Stimulated activated CD8-positive, alpha-beta memory T cell treated with anti-CD3 and anti-CD28 coated beads, Interleukin-12 subunit alpha, Interleukin-12 subunit beta, amount 100 ng/mL, for 24 hours (primary cell): Measurements from ENCODE around the gene CHCHD3.

Experiments
- DNase-seq: peaks from one replicate; pipeline ENCODE4 v3.0.0-alpha.2; 2020; ENCODE audit errors: extremely low read depth

Gene CHCHD3

DNA sequence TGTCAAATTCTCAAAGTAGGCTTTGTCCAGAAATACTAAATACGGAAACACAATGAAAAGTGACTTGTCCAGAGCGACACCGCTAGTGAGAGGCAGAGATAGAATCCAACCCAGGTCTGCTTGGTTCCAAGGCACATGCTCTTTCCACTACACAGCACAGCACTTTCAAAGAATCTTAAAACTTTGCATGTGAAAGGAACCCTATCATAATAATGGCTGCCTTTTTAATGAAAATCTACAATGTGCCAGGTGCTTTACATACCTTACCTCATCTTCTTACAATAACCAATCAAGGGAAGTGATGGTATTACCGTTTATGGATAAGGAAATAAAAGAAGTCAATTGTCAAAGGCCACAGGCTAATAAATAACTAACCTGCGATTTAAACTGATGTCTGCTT is 2.6 kb downstream of the CHCHD3 start:
- no peak for DNase-seq

DNA sequence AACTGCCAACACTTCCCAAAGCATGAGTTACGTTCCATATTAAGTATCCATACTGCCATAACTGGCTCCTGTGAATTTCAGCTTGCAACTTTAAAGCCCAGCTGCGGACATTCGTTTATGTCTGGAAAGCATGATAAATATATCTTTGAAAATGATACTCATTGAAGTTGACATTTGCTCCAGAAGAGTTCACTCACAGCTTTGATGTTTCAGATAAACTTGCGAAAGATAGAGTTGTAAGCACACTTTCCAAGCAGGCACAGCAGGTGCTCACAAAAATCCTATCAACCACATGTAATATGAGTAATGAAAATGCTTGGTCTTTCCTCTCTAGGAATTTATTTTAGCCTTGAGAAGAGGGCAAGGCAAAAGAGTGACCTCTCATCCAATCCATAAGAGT is 4.5 kb downstream of the CHCHD3 start:
- no peak for DNase-seq

- no peak for DNase-seq
Observed at GRCh38 chr7:133076142-133076541, 5.7 kb downstream of the CHCHD3 start.

DNA sequence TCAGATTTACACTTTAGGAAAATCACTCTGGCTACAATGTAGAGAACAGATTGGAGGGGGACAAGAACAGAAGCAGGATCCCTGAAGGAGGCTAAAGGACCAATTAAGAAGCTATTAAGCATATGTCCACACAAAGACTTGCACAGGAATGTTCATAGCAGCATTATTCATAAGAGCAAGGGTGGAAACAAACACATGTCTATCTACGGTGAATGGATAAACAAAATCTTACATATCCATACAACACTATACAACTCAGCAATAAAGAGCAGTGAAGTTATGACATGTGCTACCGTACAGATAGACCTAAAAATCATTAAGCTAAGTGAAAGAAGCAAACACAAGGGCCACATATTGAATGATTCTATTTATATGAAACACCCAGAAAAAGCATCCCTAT is 10.4 kb downstream of the CHCHD3 start:
- no peak for DNase-seq

GRCh38 chr7:133070562-133070961 is 11.3 kb downstream of the CHCHD3 start:
- no peak for DNase-seq

GRCh38 chr7:133065301-133065700 is 16.6 kb downstream of the CHCHD3 start:
- no peak for DNase-seq

- no peak for DNase-seq
Observed at GRCh38 chr7:133064082-133064820, 17.6 kb downstream of the CHCHD3 start.

DNA sequence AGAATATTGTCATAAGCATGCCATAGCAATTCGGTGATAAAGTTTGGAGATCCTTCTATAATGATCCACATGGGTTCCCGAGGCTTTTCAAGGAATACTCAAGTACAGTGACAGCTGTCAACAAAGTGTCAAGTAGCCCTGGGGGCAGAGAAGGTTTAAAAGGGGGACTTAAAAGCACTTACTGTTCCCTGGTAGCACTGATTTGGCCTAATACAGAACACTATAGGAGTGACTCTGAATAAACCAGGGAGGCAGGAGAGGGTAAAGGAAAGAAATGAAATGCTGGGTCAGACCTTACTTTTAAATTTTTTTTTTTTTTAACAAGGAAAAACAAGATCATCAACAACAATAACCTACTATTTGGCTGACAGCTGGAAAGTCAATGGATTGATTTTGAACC is 20.1 kb downstream of the CHCHD3 start:
- DNase-seq, result no peak

GRCh38 chr7:133061357-133061756 is 20.5 kb downstream of the CHCHD3 start:
- no peak for DNase-seq

- no peak for DNase-seq
Observed at GRCh38 chr7:133060004-133060403, 21.9 kb downstream of the CHCHD3 start.

GRCh38 chr7:133059263-133059662 is 22.6 kb downstream of the CHCHD3 start:
- DNase-seq, result no peak

DNA sequence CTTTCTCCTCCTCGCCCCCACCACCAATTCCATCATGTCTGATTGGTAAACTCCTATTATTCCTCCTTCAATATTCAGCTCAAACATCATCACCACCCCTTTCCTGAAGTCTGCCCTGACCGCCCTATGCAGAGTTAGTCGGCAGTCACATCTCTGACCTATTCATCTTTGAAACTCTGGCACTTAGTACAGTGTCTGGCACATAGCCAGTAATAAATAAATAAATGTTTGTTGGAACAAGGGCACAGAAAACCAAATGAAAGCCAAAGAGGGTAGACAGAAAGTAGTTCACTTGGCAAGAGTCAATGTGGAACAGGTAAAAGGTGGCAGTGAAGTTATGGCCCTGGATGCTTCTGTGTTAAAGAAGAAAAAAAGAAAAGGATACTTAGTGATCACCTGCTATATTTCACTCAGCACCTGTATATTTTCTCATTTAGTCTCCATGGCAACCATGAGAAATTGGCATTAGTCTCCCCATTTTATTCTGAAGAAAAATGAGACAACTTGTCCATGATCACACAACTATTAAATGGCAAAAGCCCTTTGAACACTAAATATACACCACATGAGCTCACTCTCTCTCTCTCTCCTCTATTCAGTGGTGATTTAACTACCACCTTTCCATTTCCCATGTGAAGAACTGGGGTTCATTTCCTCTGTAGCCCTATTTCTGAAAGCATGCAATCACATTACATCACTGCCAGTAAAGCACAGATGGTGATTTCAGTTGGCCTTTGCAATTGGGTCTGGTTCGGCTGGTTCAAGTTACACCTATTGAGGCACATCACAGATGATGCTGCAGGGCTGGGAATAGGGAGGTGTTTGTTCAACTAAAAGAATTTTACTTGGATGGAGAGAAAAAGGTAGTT is 25.3 kb downstream of the CHCHD3 start:
- no peak for DNase-seq

- no peak for DNase-seq
Observed at GRCh38 chr7:133054162-133054840, 27.6 kb downstream of the CHCHD3 start.

DNA sequence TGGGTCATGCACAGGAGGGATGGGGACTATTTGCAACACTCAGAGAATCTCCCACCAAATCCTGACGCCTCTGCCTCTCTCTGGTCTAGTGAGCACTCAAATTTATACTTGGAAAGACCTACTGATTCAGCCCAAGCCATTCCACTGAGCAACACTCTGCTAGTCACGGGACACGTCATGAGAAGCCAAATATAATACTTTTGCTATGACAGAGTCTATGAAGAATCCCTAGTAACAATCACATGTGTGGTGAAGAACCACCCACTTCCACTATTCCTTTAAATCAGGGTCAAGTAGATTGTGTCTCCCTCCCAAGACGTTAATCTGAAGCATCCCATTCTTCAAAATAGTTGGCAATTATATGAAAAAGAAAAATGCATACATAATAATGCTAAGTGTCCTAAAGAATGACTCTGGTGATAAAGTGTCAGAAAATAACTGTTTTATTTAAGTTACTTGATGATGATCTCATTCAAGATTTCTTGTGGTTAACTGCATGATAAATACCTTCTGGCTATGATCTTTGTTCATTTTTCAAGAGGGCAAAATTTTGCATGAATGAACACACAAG is 28.5 kb downstream of the CHCHD3 start:
- no peak for DNase-seq

DNA sequence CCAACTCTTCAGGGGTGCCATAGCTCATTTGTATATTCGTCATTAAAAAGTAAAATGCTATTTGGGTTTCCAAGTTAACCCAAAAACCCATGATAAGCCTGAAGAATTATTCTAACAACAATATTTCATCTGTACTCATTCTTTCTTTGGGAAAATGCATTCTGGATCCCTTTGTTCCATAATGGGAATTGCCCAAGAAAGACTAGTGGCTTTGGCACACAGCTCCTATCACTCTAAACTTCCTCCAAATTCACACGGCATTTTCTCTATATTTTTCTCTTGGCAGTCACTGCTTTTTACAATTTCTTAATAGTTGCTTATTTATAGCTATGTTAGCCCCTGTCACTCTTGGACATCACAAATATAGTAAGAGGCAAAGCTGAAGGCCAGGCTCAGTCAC is 29.1 kb downstream of the CHCHD3 start:
- DNase-seq, result no peak

DNA sequence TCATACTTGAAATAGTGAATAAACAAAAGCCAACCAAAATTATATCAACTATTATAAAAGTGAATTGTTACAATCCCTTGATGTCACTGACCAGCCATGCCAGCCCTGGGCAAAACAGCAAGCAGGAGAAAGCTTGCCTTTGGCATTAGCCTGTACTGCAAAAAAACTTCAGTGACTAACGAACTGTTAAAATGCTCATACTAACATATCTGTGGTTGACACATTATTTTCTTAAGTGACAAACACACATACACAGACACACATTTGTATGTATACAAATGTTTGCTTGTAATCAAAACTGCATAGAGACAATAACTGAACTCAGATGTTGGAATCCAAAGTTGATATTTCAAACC is 29.5 kb downstream of the CHCHD3 start:
- no peak for DNase-seq

DNA sequence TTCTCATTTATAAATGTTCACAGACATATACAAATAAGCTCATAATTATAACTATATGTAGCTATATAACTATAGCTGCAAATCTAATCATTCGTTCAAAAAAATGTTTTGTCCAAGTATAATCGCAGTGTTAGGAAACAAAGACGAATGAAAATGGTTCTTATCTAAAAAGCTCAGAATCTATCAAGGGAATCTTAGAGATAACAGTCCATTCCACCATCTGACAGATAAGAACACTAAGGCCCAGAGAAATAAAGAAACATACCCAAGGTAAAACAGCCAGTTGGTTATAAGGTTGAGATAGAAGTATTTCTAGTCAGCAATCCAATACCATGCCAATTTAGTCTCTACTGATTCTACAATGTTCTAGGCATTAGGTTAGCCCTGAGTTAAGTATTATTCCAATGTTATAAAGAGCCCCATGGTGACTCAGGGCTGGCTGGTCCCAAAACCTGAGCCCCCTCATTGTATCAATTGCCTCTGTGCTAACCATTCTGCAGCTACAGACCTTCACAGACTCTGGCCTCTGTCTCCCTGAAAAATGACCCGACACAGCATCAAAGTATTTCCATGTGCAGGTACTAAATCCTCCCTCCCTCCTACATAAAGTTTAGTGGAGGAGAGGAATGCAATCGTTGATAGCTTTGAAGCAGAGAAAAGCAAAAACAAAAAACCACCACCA is 30.0 kb downstream of the CHCHD3 start:
- DNase-seq, result no peak

DNA sequence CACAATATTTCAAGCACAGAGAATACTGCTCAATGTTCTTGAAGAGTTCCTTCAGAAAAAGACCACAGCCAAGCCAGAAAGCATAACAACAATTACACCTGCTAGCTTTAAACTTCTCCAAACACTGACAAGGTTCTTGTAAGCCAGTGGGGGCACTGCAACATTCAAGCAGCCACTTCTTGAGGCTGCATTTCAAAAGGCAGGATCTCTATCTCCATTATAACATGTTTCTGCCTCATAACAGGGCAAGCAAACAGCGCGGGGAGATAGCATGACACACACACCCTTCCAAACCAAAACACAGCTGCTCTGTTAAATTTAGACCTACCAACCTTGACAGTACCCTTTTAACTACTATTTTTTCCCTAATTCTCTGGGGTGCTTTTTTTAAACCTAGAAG is 30.8 kb downstream of the CHCHD3 start:
- no peak for DNase-seq

GRCh38 chr7:133050200-133050995 is 31.5 kb downstream of the CHCHD3 start:
- DNase-seq, result no peak

DNA sequence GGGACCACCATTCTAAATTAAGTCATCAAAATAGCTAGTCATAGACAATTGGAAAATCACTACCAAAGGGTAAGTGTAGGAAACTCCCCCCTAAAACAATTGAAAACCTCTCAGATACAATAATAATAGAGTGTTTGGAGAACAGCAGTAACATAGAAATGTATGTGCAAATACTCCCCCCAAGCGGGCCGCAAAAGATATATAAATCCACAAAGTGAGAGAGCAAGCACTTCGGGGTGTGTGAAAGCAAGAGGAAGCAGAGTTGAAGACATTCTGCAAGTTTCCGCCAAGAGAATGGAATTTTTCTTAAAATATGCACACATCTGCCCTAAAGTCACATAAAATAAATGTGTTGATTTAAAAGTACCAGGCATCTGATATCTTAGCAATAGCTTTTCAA is 33.3 kb downstream of the CHCHD3 start:
- no peak for DNase-seq

DNA sequence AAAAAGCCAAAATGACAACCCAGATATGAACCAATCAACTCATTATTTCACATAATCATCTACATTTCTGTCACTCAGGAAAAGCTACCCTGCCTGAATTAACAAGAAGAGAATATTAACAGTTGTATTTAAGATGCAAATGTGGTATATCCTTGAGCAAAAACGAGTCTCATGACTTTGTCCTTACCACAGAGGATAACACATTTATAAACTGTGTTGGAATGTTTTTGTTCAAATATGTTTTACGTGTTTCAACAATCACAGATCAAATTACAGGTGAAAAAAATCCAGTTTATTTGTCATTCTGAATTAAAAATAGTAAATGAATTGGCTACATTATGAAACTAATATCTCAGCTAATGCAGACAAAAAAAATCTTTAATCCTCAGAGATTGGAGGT is 34.6 kb downstream of the CHCHD3 start:
- DNase-seq, result no peak
